Activated CD8-positive, alpha-beta memory T cell treated with anti-CD3 and anti-CD28 coated beads for 24 hours (primary cell): ENCODE results near the gene TMEM11.

Experiments
- DNase-seq: peaks from one replicate; pipeline ENCODE4 v3.0.0-alpha.2; 2020

Gene TMEM11

DNA sequence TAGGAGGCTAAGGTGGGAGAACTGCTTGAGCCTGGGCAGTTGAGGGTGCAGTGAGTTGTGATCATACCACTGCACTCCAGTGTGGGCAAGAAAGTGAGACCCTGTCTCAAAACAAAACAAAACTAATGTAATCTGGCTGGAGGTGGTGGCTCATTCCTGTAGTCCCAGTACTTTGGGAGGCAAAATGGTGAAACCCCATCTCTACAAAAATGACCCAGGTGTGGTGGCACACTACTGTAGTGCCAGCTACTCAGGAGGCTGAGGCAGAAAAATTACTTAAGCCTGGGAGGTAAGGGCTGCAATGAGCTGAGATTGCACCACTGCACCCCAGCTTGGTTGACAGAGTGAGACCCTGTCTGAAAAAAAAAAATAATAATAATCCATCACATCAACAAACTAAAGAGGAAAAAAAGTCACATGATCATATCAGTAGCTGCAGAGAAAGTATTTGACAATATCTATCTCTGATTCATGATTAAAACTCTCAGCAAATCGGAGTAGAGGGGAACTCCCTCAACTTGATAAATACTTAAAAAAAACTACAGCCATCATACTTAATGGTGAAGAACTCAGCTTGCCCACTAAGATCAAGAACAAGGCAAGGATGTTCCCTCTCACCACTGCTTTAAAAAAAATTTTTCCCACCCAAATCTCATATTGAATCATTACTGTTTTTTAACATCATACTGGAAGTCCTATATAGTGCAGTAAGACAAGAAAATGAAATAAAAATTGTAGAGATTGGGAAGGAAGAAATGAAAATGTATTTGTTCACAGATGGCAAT lies 56.2 kb downstream of the TMEM11 start:
- DNase-seq, result no peak

DNA sequence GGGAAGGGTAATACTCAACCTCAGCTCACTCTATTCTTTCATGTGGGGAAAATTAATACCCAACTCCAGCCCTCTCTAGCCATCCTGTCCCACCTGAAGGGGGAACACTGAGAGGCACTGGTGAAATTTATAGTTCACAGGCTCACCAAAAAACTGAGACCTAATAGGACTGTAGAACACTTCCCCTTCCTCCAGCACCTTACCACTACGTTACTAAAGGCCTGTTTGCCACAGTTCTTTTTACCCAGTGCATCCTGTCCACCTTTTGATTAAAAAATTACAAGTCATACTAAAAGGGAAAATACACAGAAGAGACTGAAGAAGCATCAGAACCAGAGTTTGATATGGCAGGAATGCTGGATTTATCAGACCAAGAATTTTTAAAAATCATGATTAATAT lies 61.2 kb downstream of the TMEM11 start:
- DNase-seq, result no peak

DNA sequence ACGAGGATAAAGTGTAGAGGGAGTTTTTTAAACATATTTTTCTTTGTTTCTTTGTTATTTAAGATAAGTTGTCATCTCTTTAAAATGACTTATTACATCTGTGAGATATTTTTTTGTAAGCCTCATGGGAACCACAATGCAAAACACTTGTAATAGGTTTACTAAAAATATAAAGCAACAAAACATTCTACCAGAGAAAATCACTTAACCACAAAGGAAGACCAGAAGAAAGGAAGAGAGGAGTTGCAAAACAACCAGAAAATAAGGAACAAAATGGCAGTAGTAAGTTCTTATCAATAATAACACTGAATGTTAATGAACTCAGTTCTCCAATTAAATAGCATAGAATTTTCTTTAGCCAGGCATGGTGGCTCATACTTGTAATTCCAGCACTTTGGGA lies 64.3 kb downstream of the TMEM11 start:
- no peak for DNase-seq
